HepG2 (cell line): ENCODE measurements around the gene ATP8A2. TPM values are rescaled to one million over a fixed set of nuclear protein-coding genes. Genes with fewer than 3 reads are reported as not detected.

Experiments
- ATAC-seq: fragments of 200-7000 bp; cut with Tn5 transposase; 3 replicates; pipeline ENCODE4 v1.9.1; 2020; ENCODE audit warnings: mild to moderate bottlenecking, moderate library complexity
- BruUV-seq: library from RNA; stranded (reverse); fragments of 400-500 nt; replicated peaks from 2 replicates; lab custom pipeline; 2021; lab: Mats Ljungman, UMichigan
- CTCF ChIA-PET: fragments of 300-600 bp; formaldehyde crosslinking; extraction: SDS; loops from one replicate; lab custom pipeline; 2021; ENCODE audit warnings: low total read pairs, inconsistent platforms, low intra/inter-chr PET ratio; lab: Yijun Ruan, JAX
- POLR2A ChIA-PET: fragments of 350-600 bp; sonication (Branson Sonifier 250); formaldehyde crosslinking; loops from one replicate; lab custom pipeline; 2020; ENCODE audit warnings: antibody characterized with exemption, inconsistent platforms; lab: Yijun Ruan, JAX
- DNase-seq: peaks from one replicate; pipeline ENCODE4 v3.0.0-alpha.2; 2015; ENCODE audit warnings: low spot score
- FAIRE-seq: peaks from 3 replicates; lab custom pipeline; 2011; peaks lifted over from hg19 to GRCh38; lab: Jason Lieb, UNC
- H2AFZ ChIP-seq: one replicate; pipeline ENCODE4 v1.6.1; 2011; ENCODE audit warnings: low read length, inconsistent platforms
- H3K27ac ChIP-seq: fragments of 300-600 bp; 3 replicates; pipeline ENCODE4 v1.8.0; 2011; ENCODE audit warnings: mixed run types, mild to moderate bottlenecking, mixed read lengths, low read length, inconsistent platforms; ENCODE audit not compliant: insufficient read depth; ENCODE audit errors: extremely low read length
- H3K27me3 ChIP-seq, 2 experiments: fragments of 200-600 bp in 1 of 2; 2 replicates in 1 of 2; 3 replicates in 1 of 2; pipeline versions ENCODE4 v1.6.0 to v1.8.0; 2011; ENCODE audit warnings: low read length in 2 of 2, mild to moderate bottlenecking in 2 of 2, moderate library complexity in 2 of 2, inconsistent platforms in 1 of 2; ENCODE audit not compliant: insufficient read depth in 2 of 2, control insufficient read depth in 1 of 2
- H3K36me3 ChIP-seq, 2 experiments: fragments of 200-600 bp in 1 of 2; replicated peaks in 1 of 2; 2 replicates in 1 of 2; 3 replicates in 1 of 2; pipeline versions ENCODE4 v1.5.1 to v1.8.0; 2011; ENCODE audit warnings: low read length in 2 of 2, inconsistent platforms in 1 of 2; ENCODE audit not compliant: insufficient read depth in 2 of 2, control insufficient read depth in 1 of 2
- H3K4me1 ChIP-seq: 2 replicates; pipeline ENCODE4 v1.5.1; 2012; ENCODE audit warnings: low read length, inconsistent platforms; ENCODE audit not compliant: insufficient read depth
- H3K4me2 ChIP-seq: 2 replicates; pipeline ENCODE4 v1.6.0; 2011; ENCODE audit warnings: low read depth, low read length, inconsistent platforms
- H3K4me3 ChIP-seq, 3 experiments: fragments of 200-600 bp in 1 of 3; sonication (generic), shearing (Covaris generic) in 1 of 3; replicated peaks in 1 of 3; 2 replicates each; pipeline ENCODE4 v1.5.1; 2011 to 2016; ENCODE audit warnings: low read length in 3 of 3, inconsistent platforms in 2 of 3, low read depth in 2 of 3, mild to moderate bottlenecking in 2 of 3, control low read depth in 1 of 3, mixed read lengths in 1 of 3; ENCODE audit not compliant: insufficient read depth in 1 of 3
- H3K79me2 ChIP-seq: one replicate; pipeline ENCODE4 v1.6.1; 2011; ENCODE audit warnings: low read length, inconsistent platforms; ENCODE audit not compliant: insufficient read depth
- H3K9ac ChIP-seq: 2 replicates; pipeline ENCODE4 v1.6.0; 2011; ENCODE audit warnings: mild to moderate bottlenecking, low read depth, low read length, inconsistent platforms; ENCODE audit not compliant: insufficient read depth
- H3K9me3 ChIP-seq: 2 replicates; pipeline ENCODE4 v1.5.1; 2012; ENCODE audit warnings: mild to moderate bottlenecking, low read length
- H4K20me1 ChIP-seq: 2 replicates; pipeline ENCODE4 v1.6.0; 2011; ENCODE audit warnings: inconsistent platforms, mild to moderate bottlenecking, low read length, moderate library complexity; ENCODE audit not compliant: insufficient read depth
- GPBP1L1 ChIP-seq: sonication (generic); formaldehyde crosslinking; IDR thresholded peaks from 2 replicates; pipeline ENCODE4 v1.5.0; 2020; ENCODE audit warnings: mild to moderate bottlenecking, missing genetic modification reagents
- KDM3A ChIP-seq: IDR thresholded peaks from 2 replicates; pipeline ENCODE4 v1.6.1; 2018; ENCODE audit warnings: low read depth, missing compliant biosample characterization
- SETDB1 ChIP-seq: sonication (generic); formaldehyde crosslinking; IDR thresholded peaks from 2 replicates; pipeline ENCODE4 v1.5.1; 2020; ENCODE audit warnings: missing genetic modification reagents, mild to moderate bottlenecking, borderline replicate concordance
- SP140L ChIP-seq: sonication (generic); formaldehyde crosslinking; IDR thresholded peaks from 2 replicates; pipeline ENCODE4 v1.4.0; 2020; ENCODE audit warnings: missing genetic modification reagents, borderline replicate concordance
- SSRP1 ChIP-seq: IDR thresholded peaks from 2 replicates; pipeline ENCODE4 v1.6.1; 2016; ENCODE audit warnings: control low read depth
- ZBTB34 ChIP-seq: sonication (generic); formaldehyde crosslinking; IDR thresholded peaks from 2 replicates; pipeline ENCODE4 v1.8.0; 2022; ENCODE audit warnings: mild to moderate bottlenecking, missing genetic modification reagents
- ZNF136 ChIP-seq: sonication (generic); formaldehyde crosslinking; IDR thresholded peaks from 2 replicates; pipeline ENCODE4 v1.8.1; 2022; ENCODE audit warnings: low read depth, mild to moderate bottlenecking, moderate library complexity, missing genetic modification reagents
- ZNF839 ChIP-seq: sonication (generic); formaldehyde crosslinking; IDR thresholded peaks from 2 replicates; pipeline ENCODE4 v1.4.0; 2020; ENCODE audit warnings: missing genetic modification reagents, mild to moderate bottlenecking, borderline replicate concordance
- ZNF878 ChIP-seq: sonication (generic); formaldehyde crosslinking; IDR thresholded peaks from 2 replicates; pipeline ENCODE4 v1.8.1; 2023; ENCODE audit warnings: mild to moderate bottlenecking, missing genetic modification reagents, moderate library complexity
- WGBS: methylation state at CpG from one replicate; pipeline ENCODE4 v1.1.6; 2017; ENCODE audit warnings: low lambda C conversion rate; 5-methylcytosine and 5-hydroxymethylcytosine counted together
- in situ Hi-C: cut with HindIII; loops from 2 replicates; pipeline ENCODE4 v1.10.0; 2017; ENCODE audit warnings: low pct_unique_long_range_greater_than_20kb; ENCODE audit not compliant: extremely low pct_ligation_motif_present
- intact Hi-C: fragments of 100-400 bp; cut with micrococcal nuclease; formaldehyde crosslinking; loops from one replicate; pipeline ENCODE4 v1.10.0; 2022; ENCODE audit not compliant: unreplicated experiment
- polyA plus RNA-seq, 8 experiments: library from polyadenylated mRNA; depleted of rRNA in 3 of 8; stranded (reverse) in 7 of 8; unstranded in 1 of 8; fragments of >200 nt; fragmentation: Illumina TruSeq in 4 of 8; extraction: Trizol in 4 of 8; gene quantifications; 2 replicates each; pipeline versions ENCODE4 v1.2.1 to v1.2.3, GENCODE V29; 2011 to 2016; ENCODE audit warnings: low read depth in 4 of 8, missing spikeins in 1 of 8, mixed read lengths in 1 of 8; ENCODE audit not compliant: insufficient read depth in 1 of 8
- total RNA-seq, 5 experiments: library from RNA; depleted of rRNA; stranded (reverse); fragments of >200 nt; fragmentation: Illumina TruSeq; extraction: Trizol; gene quantifications; 2 replicates each; pipeline ENCODE4 v1.2.3, GENCODE V29; 2016; ENCODE audit warnings: low read depth in 1 of 5

The ATP8A2 gene
- total and polyA plus RNA-seq, 2 of the 13 experiments (the other 11 are each of a cell fraction or from before 2014, with no cell fraction given), result 0.09 TPM; not detected in 1

- Histone ChIP-seq H3K27ac (no peak overlapping the region), H2AFZ (no peak overlapping the region), H3K27me3 (no peaks in the 10 kb centered on the region; a peak in 1 of 5 replicates), H4K20me1 (no peaks in the 10 kb centered on the region)
- ATAC-seq, result no peak
- TF ChIP-seq SETDB1 (no peak), KDM3A (CRISPR knock-in tag) (no peak), SSRP1 (CRISPR knock-in tag) (no peak)
- TF ChIP-seq, all 625 proteins: peak for 0
- H3K4me2 ChIP-seq, result no peak overlapping the region
- FAIRE-seq (no peak), DNase-seq (no peak)
- H3K9ac ChIP-seq, result no peak overlapping the region
- no peaks in the 10 kb centered on the region for H3K9me3 ChIP-seq
- H3K4me3 ChIP-seq, result no peak overlapping the region
- no TSS peak for BruUV-seq
- in situ Hi-C loops, result no loop called here
- H3K4me1 ChIP-seq, result peaks cover 17% of the 10 kb centered on the region
- ChIA-PET CTCF (no interaction called here), POLR2A (no interaction called here)
- 53% methylated on average over 4 of the region's 4 CpGs for WGBS
- no peaks in the 10 kb centered on the region for H3K79me2 ChIP-seq
- H3K36me3 ChIP-seq, result no peaks in the 10 kb centered on the region
- intact Hi-C loops, result no loop called here
These were observed 19.0 kb upstream of the ATP8A2 start for GRCh38 chr13:25352806-25353205.

- no peaks in the 10 kb centered on the region for H4K20me1 ChIP-seq
- WGBS, result 76% methylated on average over 4 of the region's 4 CpGs
- peaks cover 17% of the 10 kb centered on the region for H3K4me1 ChIP-seq
- DNase-seq (no peak), FAIRE-seq (no peak), ATAC-seq (no peak)
- H2AFZ ChIP-seq, result no peak overlapping the region
- BruUV-seq, result no TSS peak
- intact Hi-C loops (no loop called here), in situ Hi-C loops (no loop called here)
- no peak overlapping the region for H3K4me3 ChIP-seq
- H3K4me2 ChIP-seq, result no peak overlapping the region
- no peak overlapping the region for H3K27ac ChIP-seq
- CTCF ChIA-PET, result no interaction called here
- H3K36me3 ChIP-seq, result no peaks in the 10 kb centered on the region
- H3K27me3 ChIP-seq, result no peaks in the 10 kb centered on the region; a peak in 1 of 5 replicates
- POLR2A ChIA-PET, result no interaction called here
- no peaks in the 10 kb centered on the region for H3K79me2 ChIP-seq
- H3K9ac ChIP-seq, result no peak overlapping the region
- no peak for TF ChIP-seq ZBTB34
- TF ChIP-seq ZNF136 (CRISPR knock-in tag), result no peak
- no peak for TF ChIP-seq ZNF878
- TF ChIP-seq SP140L (CRISPR knock-in tag), result no peak
- TF ChIP-seq ZNF839 (CRISPR knock-in tag), result no peak
- TF ChIP-seq GPBP1L1 (CRISPR knock-in tag), result no peak
- no peaks in the 10 kb centered on the region for H3K9me3 ChIP-seq
These were observed 18.4 kb upstream of the ATP8A2 start for GRCh38 chr13:25353344-25353743.
